NCI-H146 treated with DMSO at 0.1 percent for 48 hours (cell line): Measurements from ENCODE around the gene FAM83E.
A peak's percentile ranks its signal among the peaks of the same experiment; 100 is the strongest.
"Not testable (repeated sequence)": the region's sequence is repeated elsewhere in the genome, so short reads cannot be mapped to it uniquely, and the experiment has no call there.

ENCODE experiments used
- DNase-seq: peaks from one replicate; lab custom pipeline; 2025; ENCODE audit not compliant: unreplicated experiment; lab: John Stamatoyannopoulos, UW

FAM83E gene

GRCh38 chr19:48614436-48615230, at the start of gene FAM83E:
FAM83E (minus strand) TSS chr19:48615076; CDS start chr19:48613372, 1,704 bp downstream.
- no peak for DNase-seq

GRCh38 chr19:48664476-48664875, 49.6 kb upstream of the FAM83E start:
- no peak for DNase-seq

- DNase-seq = no peak
Observed at GRCh38 chr19:48663667-48664066, 48.8 kb upstream of the FAM83E start.

- no peak for DNase-seq
Observed at GRCh38 chr19:48661711-48662090, 46.8 kb upstream of the FAM83E start.

- DNase-seq = no peak
Observed at GRCh38 chr19:48660852-48661710, 46.2 kb upstream of the FAM83E start.

- no peak for DNase-seq
Observed at GRCh38 chr19:48659768-48660167, 44.9 kb upstream of the FAM83E start.

GRCh38 chr19:48658483-48658882, 43.6 kb upstream of the FAM83E start:
- no peak for DNase-seq

- DNase-seq = not testable (repeated sequence)
Observed at GRCh38 chr19:48657828-48658227, 43.0 kb upstream of the FAM83E start.

- no peak for DNase-seq
Observed at GRCh38 chr19:48656840-48657474, 42.1 kb upstream of the FAM83E start.

- DNase-seq = no peak
Observed at GRCh38 chr19:48654299-48655059, 39.6 kb upstream of the FAM83E start.

GRCh38 chr19:48651683-48652048, 36.8 kb upstream of the FAM83E start:
- no peak for DNase-seq

- DNase-seq = no peak
Observed at GRCh38 chr19:48650974-48651682, 36.3 kb upstream of the FAM83E start.

GRCh38 chr19:48648134-48648533, 33.3 kb upstream of the FAM83E start:
- no peak for DNase-seq

- no peak for DNase-seq
Observed at GRCh38 chr19:48646722-48647216, 31.9 kb upstream of the FAM83E start.

- peak; percentile 91 for DNase-seq
Observed at GRCh38 chr19:48646001-48646721, 31.3 kb upstream of the FAM83E start, which contains the start of gene CA11. CA11 (minus strand) TSS chr19:48646187; CDS start chr19:48645632, 555 bp downstream.

- DNase-seq = no peak
Observed at GRCh38 chr19:48645620-48646000, 30.7 kb upstream of the FAM83E start.

- peak; percentile 48 for DNase-seq
Observed at GRCh38 chr19:48644839-48645619, 30.2 kb upstream of the FAM83E start.

- no peak for DNase-seq
Observed at GRCh38 chr19:48644355-48644754, 29.5 kb upstream of the FAM83E start.

- DNase-seq = no peak
Observed at GRCh38 chr19:48642862-48643261, 28.0 kb upstream of the FAM83E start.
